Testis (tissue), 2 donors: Measurements from ENCODE around the gene NKX6-2.

Experiments
- POLR2A ChIP-seq: fragments of 450-650 bp; IDR thresholded peaks from one replicate; pipeline ENCODE4 v1.6.1; 2017; ENCODE audit warnings: antibody characterized with exemption, mild to moderate bottlenecking, moderate library complexity
- TF ChIP-seq, protein P1 (sequence below), 3 experiments: fragments of 450-650 bp in 2 of 3; fragments of 200-600 bp in 1 of 3; sonication (generic) in 1 of 3; IDR thresholded peaks; one replicate each; pipeline ENCODE4 v1.5.1; 2016 to 2019; ENCODE audit warnings: antibody characterized with exemption in 3 of 3, mild to moderate bottlenecking in 2 of 3, moderate library complexity in 1 of 3

DNA sequence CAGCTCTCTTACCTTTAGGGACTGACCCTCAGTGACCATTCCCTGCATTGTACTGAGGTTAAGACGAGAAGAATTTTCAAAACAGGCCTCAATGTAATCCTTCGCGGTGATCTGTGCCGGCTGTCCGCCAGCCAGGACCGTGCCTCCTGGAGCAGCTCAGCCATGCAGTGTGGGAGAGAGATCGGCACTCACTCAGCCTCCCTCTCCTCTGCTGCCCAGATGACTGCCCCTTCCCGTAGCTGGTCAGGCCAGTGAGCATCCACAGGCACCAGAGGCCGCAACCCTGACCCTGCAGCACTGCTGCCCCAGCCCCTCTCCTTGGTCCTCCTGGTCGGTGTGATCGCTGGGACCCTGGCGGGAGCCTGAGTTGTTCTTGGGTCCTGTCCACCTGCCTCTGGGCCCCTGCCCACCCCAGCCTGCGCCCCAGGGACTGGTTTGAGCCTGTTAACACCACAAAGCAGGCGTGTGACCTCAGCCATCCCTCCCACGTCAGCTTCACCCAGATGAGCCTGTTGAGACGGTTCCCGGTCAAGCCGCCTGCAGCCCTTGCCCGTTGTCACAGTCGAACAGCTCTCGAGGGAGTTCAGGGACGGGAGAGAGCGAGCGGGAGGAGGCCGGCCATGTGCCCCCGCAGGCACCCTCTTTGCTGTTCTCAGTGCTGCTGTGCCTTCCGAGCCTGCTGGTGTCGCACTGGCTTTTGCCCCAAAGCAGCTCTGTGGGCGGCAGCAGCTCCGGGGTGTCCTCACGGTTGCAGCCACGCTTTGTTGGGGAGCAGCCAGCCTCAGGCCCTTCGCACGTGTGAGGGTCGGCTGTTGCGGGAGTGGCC is 37.2 kb downstream of the NKX6-2 start:
- TF ChIP-seq, protein P1, sequence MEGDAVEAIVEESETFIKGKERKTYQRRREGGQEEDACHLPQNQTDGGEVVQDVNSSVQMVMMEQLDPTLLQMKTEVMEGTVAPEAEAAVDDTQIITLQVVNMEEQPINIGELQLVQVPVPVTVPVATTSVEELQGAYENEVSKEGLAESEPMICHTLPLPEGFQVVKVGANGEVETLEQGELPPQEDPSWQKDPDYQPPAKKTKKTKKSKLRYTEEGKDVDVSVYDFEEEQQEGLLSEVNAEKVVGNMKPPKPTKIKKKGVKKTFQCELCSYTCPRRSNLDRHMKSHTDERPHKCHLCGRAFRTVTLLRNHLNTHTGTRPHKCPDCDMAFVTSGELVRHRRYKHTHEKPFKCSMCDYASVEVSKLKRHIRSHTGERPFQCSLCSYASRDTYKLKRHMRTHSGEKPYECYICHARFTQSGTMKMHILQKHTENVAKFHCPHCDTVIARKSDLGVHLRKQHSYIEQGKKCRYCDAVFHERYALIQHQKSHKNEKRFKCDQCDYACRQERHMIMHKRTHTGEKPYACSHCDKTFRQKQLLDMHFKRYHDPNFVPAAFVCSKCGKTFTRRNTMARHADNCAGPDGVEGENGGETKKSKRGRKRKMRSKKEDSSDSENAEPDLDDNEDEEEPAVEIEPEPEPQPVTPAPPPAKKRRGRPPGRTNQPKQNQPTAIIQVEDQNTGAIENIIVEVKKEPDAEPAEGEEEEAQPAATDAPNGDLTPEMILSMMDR (IDR thresholded peaks at IDR 0.05): no peak
- TF ChIP-seq POLR2A: no peak
